Activated CD8-positive, alpha-beta memory T cell treated with anti-CD3 and anti-CD28 coated beads, Interleukin-2, amount 50 U/mL, for 1 hour (primary cell): Measurements from ENCODE around the gene VAC14.
A peak's percentile ranks its signal among the peaks of the same experiment; 100 is the strongest.
"Not testable (repeated sequence)": the region's sequence is repeated elsewhere in the genome, so short reads cannot be mapped to it uniquely, and the experiment has no call there.

ENCODE experiments used
- DNase-seq: peaks from one replicate; pipeline ENCODE4 v3.0.0-alpha.2; 2020; ENCODE audit errors: extremely low read depth

VAC14 gene

GRCh38 chr16:70744366-70744765 lies 56.6 kb downstream of the VAC14 start:
- no peak for DNase-seq

GRCh38 chr16:70743791-70744190 lies 57.2 kb downstream of the VAC14 start:
- DNase-seq, result no peak

GRCh38 chr16:70742967-70743366 lies 58.0 kb downstream of the VAC14 start:
- DNase-seq, result not testable (repeated sequence)

- DNase-seq, result no peak
These were observed 59.2 kb downstream of the VAC14 start for GRCh38 chr16:70741783-70742125.

- no peak for DNase-seq
These were observed 59.8 kb downstream of the VAC14 start for GRCh38 chr16:70740914-70741782.

GRCh38 chr16:70740174-70740913 lies 60.6 kb downstream of the VAC14 start:
- DNase-seq, result no peak

GRCh38 chr16:70739389-70739788 lies 61.6 kb downstream of the VAC14 start:
- no peak for DNase-seq

GRCh38 chr16:70738083-70738977 lies 62.6 kb downstream of the VAC14 start:
- DNase-seq, result no peak

- DNase-seq, result peak; percentile 51
These were observed 63.4 kb downstream of the VAC14 start for GRCh38 chr16:70737377-70738082.

GRCh38 chr16:70736465-70737376 lies 64.2 kb downstream of the VAC14 start:
- DNase-seq, result no peak

- DNase-seq, result no peak
These were observed 65.6 kb downstream of the VAC14 start for GRCh38 chr16:70735141-70735979.

- no peak for DNase-seq
These were observed 66.3 kb downstream of the VAC14 start for GRCh38 chr16:70734522-70735095.

- no peak for DNase-seq
These were observed 70.0 kb downstream of the VAC14 start for GRCh38 chr16:70730944-70731343.

- DNase-seq, result no peak
These were observed 70.9 kb downstream of the VAC14 start for GRCh38 chr16:70730031-70730430.

- no peak for DNase-seq
These were observed 71.7 kb downstream of the VAC14 start for GRCh38 chr16:70729292-70729691.

GRCh38 chr16:70728150-70728549 lies 72.8 kb downstream of the VAC14 start:
- DNase-seq, result no peak

GRCh38 chr16:70726892-70727361 lies 74.0 kb downstream of the VAC14 start:
- DNase-seq, result no peak

GRCh38 chr16:70725912-70726828 lies 74.8 kb downstream of the VAC14 start:
- no peak for DNase-seq
